Kidney (tissue), 14 donors: ENCODE measurements around the gene SLC41A2. TPM values are rescaled to one million over a fixed set of nuclear protein-coding genes. Genes with fewer than 3 reads are reported as not detected.

Source experiments
- DNase-seq, 5 donors: peaks; one replicate each; pipeline ENCODE4 v3.0.0-alpha.2; 2013 to 2020
- FAIRE-seq: peaks from 2 replicates; lab custom pipeline; 2012; peaks lifted over from hg19 to GRCh38; lab: Jason Lieb, UNC
- H3K27ac ChIP-seq, 2 donors: one replicate each; pipeline ENCODE4 v1.7.0; 2013; ENCODE audit warnings: low read depth in 2 of 2, low read length in 2 of 2, inconsistent platforms in 1 of 2
- H3K27me3 ChIP-seq: one replicate; pipeline ENCODE4 v1.7.1; 2013; ENCODE audit warnings: low read length, inconsistent platforms; ENCODE audit not compliant: control insufficient read depth, insufficient read depth
- H3K36me3 ChIP-seq, 3 donors: one replicate each; pipeline versions ENCODE4 v1.7.0 to v1.7.1; 2013; ENCODE audit warnings: low read length in 3 of 3, control low read depth in 1 of 3, inconsistent platforms in 1 of 3; ENCODE audit not compliant: insufficient read depth in 3 of 3, control insufficient read depth in 2 of 3
- H3K4me1 ChIP-seq, 3 donors: one replicate each; pipeline versions ENCODE4 v1.7.0 to v1.7.1; 2013; ENCODE audit warnings: low read length in 3 of 3, inconsistent platforms in 1 of 3, low read depth in 1 of 3; ENCODE audit not compliant: control insufficient read depth in 2 of 3, insufficient read depth in 2 of 3
- H3K4me3 ChIP-seq, 3 donors: one replicate each; pipeline versions ENCODE4 v1.7.0 to v1.8.1; 2013; ENCODE audit warnings: low read length in 3 of 3, control low read depth in 1 of 3, inconsistent platforms in 1 of 3
- H3K9ac ChIP-seq, 3 donors: one replicate each; pipeline versions ENCODE4 v1.7.0 to v1.7.1; 2013; ENCODE audit warnings: low read length in 3 of 3, control low read depth in 1 of 3, inconsistent platforms in 1 of 3
- H3K9me3 ChIP-seq, 3 donors: one replicate each; pipeline versions ENCODE4 v1.7.0 to v1.7.1; 2013; ENCODE audit warnings: low read length in 3 of 3, control low read depth in 1 of 3, inconsistent platforms in 1 of 3; ENCODE audit not compliant: control insufficient read depth in 2 of 3, insufficient read depth in 1 of 3
- intact Hi-C: fragments of 100-400 bp; cut with DNase I; formaldehyde crosslinking; loops from one replicate; pipeline ENCODE4 v1.11.1; 2022
- polyA plus RNA-seq: library from polyadenylated mRNA; stranded (reverse); fragments of 350-450 nt; fragmentation: Illumina TruSeq; extraction: RNeasy Lipid Tissue Mini Kit (QIAGEN cat#74804); gene quantifications from one replicate; pipeline ENCODE4 v1.2.3, GENCODE V29; 2014; ENCODE audit warnings: low read depth, low replicate concordance; ENCODE audit not compliant: insufficient read depth
- total RNA-seq: library from RNA; stranded (reverse); fragmentation: NEBNext Ultra II Directional; extraction: Animal tissue kit (Norgen Biotek cat#: 25700); gene quantifications from one replicate; pipeline ENCODE4 v1.2.1, GENCODE V29; 2021
- TF ChIP-seq, protein P1 (sequence below): IDR thresholded peaks from 3 replicates; pipeline ENCODE4 v1.5.1; 2012; ENCODE audit warnings: mild to moderate bottlenecking, moderate library complexity, borderline replicate concordance; ENCODE audit not compliant: insufficient read depth; ENCODE audit errors: extremely low read depth
- donor health status: control.
- donor health status: control.
- donor health status: control.
- donor health status: control.
- donor health status: control.
- donor health status: DM: yes; HTN: yes; CAD: no.
- donor health status: Normal renal cell carcinoma (clear cell type).

SLC41A2 gene
- total and polyA plus RNA-seq, 2 donors from 2014 or later = 3.2 to 27.6 TPM

DNA sequence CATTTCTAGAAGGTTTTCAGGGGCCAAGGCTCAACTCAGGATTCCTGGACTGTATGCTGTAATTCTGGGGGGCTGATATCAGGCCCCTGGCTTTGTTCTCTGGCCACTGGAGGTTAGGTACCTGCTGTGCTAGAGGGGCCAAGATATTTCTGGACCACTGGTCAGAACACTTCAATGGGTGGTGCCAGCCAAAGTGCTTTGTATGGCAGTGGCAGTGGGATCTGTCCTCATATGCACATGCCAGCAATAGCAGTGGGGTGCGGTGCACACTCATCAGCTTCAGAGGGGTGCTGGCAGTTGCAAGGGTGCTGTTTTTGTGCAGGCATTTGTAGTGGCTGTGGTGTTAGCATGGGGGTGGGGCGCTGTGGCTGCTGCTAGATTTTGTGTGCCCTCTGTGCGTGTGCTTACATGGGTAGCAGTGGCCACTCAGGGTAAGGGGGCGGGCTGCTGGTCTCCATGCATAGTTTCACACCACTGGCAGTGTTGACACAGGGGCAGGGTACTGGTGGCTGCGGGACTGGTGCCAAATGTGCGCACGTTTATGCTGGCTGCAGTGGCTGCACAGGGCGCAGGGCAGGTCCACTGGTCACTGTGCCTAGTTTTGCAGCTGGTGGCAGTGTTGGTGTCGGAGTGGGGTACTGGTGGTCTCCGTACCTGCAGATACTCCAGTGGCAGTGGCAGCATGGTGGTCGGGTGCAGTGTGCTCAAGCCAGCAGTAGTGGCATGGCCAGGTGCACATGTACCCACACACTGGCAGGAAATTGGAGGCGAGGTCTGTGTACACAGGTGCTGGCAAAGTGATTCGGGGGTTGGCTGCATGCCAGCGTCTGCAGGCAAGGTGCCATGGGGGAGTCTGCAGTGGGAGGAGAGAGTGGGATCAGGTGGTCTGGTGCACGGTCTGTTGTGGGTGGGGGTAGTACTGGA lies 40.6 kb upstream of the SLC41A2 start:
- Histone ChIP-seq H3K9me3 (no peaks in the 10 kb centered on the region), H3K27me3 (no peaks in the 10 kb centered on the region), H3K36me3 (peaks cover 4 to 13% (median 8%) of the 10 kb centered on the region in 3 donors), H3K27ac (no peak overlapping the region), H3K9ac (no peak overlapping the region), H3K4me3 (no peak overlapping the region), H3K4me1 (no peaks in the 10 kb centered on the region)
- FAIRE-seq = no peak
- peak; percentile 13 to 67 (median 29) for DNase-seq
- intact Hi-C loops = no loop called here
- TF ChIP-seq, protein P1, sequence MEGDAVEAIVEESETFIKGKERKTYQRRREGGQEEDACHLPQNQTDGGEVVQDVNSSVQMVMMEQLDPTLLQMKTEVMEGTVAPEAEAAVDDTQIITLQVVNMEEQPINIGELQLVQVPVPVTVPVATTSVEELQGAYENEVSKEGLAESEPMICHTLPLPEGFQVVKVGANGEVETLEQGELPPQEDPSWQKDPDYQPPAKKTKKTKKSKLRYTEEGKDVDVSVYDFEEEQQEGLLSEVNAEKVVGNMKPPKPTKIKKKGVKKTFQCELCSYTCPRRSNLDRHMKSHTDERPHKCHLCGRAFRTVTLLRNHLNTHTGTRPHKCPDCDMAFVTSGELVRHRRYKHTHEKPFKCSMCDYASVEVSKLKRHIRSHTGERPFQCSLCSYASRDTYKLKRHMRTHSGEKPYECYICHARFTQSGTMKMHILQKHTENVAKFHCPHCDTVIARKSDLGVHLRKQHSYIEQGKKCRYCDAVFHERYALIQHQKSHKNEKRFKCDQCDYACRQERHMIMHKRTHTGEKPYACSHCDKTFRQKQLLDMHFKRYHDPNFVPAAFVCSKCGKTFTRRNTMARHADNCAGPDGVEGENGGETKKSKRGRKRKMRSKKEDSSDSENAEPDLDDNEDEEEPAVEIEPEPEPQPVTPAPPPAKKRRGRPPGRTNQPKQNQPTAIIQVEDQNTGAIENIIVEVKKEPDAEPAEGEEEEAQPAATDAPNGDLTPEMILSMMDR = no peak

DNA sequence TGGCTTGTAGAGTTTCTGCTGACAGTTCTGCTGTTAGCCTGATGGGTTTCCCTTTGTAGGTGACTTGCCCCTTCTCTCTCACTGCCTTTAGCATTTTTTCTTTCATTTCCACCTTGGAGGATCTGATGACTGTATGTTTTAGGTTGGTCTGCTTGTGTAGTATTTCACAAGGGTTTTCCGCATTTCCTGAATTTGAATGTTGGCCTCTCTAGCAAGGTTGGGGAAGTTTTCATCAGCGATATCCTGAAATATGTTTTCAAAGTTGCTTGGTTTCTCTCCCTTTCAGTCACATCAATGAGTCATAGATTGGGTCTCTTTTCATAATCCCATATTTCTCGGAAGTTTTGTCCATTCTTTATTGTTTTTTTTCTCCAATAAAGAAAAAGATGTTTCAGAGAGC lies 39.5 kb upstream of the SLC41A2 start:
- Histone ChIP-seq H3K9ac (no peak overlapping the region), H3K9me3 (no peaks in the 10 kb centered on the region), H3K27me3 (no peaks in the 10 kb centered on the region), H3K4me3 (no peak overlapping the region), H3K36me3 (peaks cover 6 to 13% (median 6%) of the 10 kb centered on the region in 3 donors), H3K27ac (no peak overlapping the region), H3K4me1 (no peaks in the 10 kb centered on the region)
- intact Hi-C loops = no loop called here
- DNase-seq (no peak), FAIRE-seq (no peak)
- TF ChIP-seq, protein P1 = no peak

GRCh38 chr12:104994336-104994735 lies 36.2 kb upstream of the SLC41A2 start:
- FAIRE-seq = no peak
- DNase-seq = no peak
- Histone ChIP-seq H3K4me1 (no peaks in the 10 kb centered on the region), H3K36me3 (peaks cover 9 to 10% (median 10%) of the 10 kb centered on the region in 3 donors), H3K4me3 (no peak overlapping the region), H3K27ac (no peak overlapping the region), H3K9me3 (no peaks in the 10 kb centered on the region), H3K27me3 (no peaks in the 10 kb centered on the region), H3K9ac (no peak overlapping the region)
- intact Hi-C loops = no loop called here
- TF ChIP-seq, protein P1 = no peak
